A549 (cell line): ENCODE measurements around the gene EBNA1BP2. TPM values are rescaled to one million over a fixed set of nuclear protein-coding genes. Genes with fewer than 3 reads are reported as not detected.

Experiments used
- ATAC-seq, 2 experiments: fragments of 200-7000 bp in 1 of 2; fragments of >200 bp in 1 of 2; cut with Nextera tagmentation in 1 of 2; cut with Tn5 transposase in 1 of 2; 3 replicates each; pipeline versions ENCODE4 v1.8.0 to v1.9.1; 2018 to 2020; ENCODE audit warnings: mild to moderate bottlenecking in 1 of 2, moderate library complexity in 1 of 2
- CTCF ChIA-PET: fragments of 300-600 bp; sonication (Branson Sonifier 250); formaldehyde crosslinking; extraction: SDS; loops from one replicate; lab custom pipeline; 2021; ENCODE audit warnings: antibody characterized with exemption, inconsistent platforms; lab: Yijun Ruan, JAX
- POLR2A ChIA-PET: fragments of 350-600 bp; formaldehyde crosslinking; extraction: SDS; loops from one replicate; lab custom pipeline; 2021; ENCODE audit warnings: antibody characterized with exemption, inconsistent platforms; lab: Yijun Ruan, JAX
- DNase-seq, 2 experiments: peaks; one replicate each; pipeline versions ENCODE4 v3.0.0 to v3.0.0-alpha.2; 2011 to 2016; ENCODE audit warnings: low read depth in 1 of 2, low spot score in 1 of 2
- FAIRE-seq: peaks from 2 replicates; lab custom pipeline; 2011; peaks lifted over from hg19 to GRCh38; lab: Jason Lieb, UNC
- H3K27ac ChIP-seq, 2 experiments: fragments of >200 bp; sonication (Bioruptor Twin); formaldehyde crosslinking; 3 replicates each; pipeline ENCODE4 v1.5.1; 2016 to 2017
- H3K4me1 ChIP-seq: fragments of >200 bp; sonication (Bioruptor Twin); formaldehyde crosslinking; 3 replicates; pipeline ENCODE4 v1.6.1; 2016
- H3K4me2 ChIP-seq: fragments of >200 bp; sonication (Bioruptor Twin); formaldehyde crosslinking; 3 replicates; pipeline ENCODE4 v1.6.1; 2016
- H3K4me3 ChIP-seq: fragments of >200 bp; sonication (Bioruptor Twin); formaldehyde crosslinking; 3 replicates; pipeline ENCODE4 v1.5.1; 2016
- H3K9me3 ChIP-seq: fragments of >200 bp; sonication (Bioruptor Twin); formaldehyde crosslinking; 3 replicates; pipeline ENCODE4 v1.6.1; 2016
- CBX2 ChIP-seq: fragments of 200-600 bp; sonication (generic); IDR thresholded peaks from 2 replicates; pipeline ENCODE4 v1.6.1; 2016; ENCODE audit warnings: low read depth, mild to moderate bottlenecking, borderline replicate concordance
- CEBPB ChIP-seq, 2 experiments: fragments of >200 bp in 1 of 2; sonication (Bioruptor Twin) in 1 of 2; formaldehyde crosslinking in 1 of 2; IDR thresholded peaks; 2 replicates each; pipeline ENCODE4 v1.6.1; 2012 to 2016
- CHD2 ChIP-seq: fragments of 150-350 bp; IDR thresholded peaks from 2 replicates; pipeline ENCODE4 v1.6.1; 2014; ENCODE audit warnings: low read length; ENCODE audit not compliant: partially characterized antibody
- CHD4 ChIP-seq: fragments of 200-600 bp; sonication (generic); IDR thresholded peaks from 2 replicates; pipeline ENCODE4 v1.6.1; 2016; ENCODE audit warnings: antibody characterized with exemption, mild to moderate bottlenecking, borderline replicate concordance
- EHMT2 ChIP-seq: fragments of 200-600 bp; sonication (generic); IDR thresholded peaks from 2 replicates; pipeline ENCODE4 v1.6.1; 2016; ENCODE audit warnings: antibody characterized with exemption, low read depth, mild to moderate bottlenecking, moderate library complexity
- EP300 ChIP-seq, 2 experiments: fragments of >200 bp; sonication (Bioruptor Twin); formaldehyde crosslinking; IDR thresholded peaks; 2 replicates in 1 of 2; 3 replicates in 1 of 2; pipeline ENCODE4 v1.6.1; 2016 to 2017
- FOXS1 ChIP-seq: fragments of 250-450 bp; sonication (Bioruptor Pico); IDR thresholded peaks from 2 replicates; pipeline ENCODE4 v1.5.0; 2020; ENCODE audit warnings: mild to moderate bottlenecking, moderate library complexity
- HOXA7 ChIP-seq: fragments of 250-450 bp; sonication (Bioruptor Pico); IDR thresholded peaks from 2 replicates; pipeline ENCODE4 v1.5.0; 2020; ENCODE audit warnings: mild to moderate bottlenecking, moderate library complexity
- HOXB13 ChIP-seq: fragments of 250-450 bp; sonication (Bioruptor Pico); IDR thresholded peaks from 2 replicates; pipeline ENCODE4 v1.5.0; 2020; ENCODE audit warnings: low read depth, mild to moderate bottlenecking, moderate library complexity
- HOXB5 ChIP-seq: fragments of 250-450 bp; sonication (Bioruptor Pico); IDR thresholded peaks from 2 replicates; pipeline ENCODE4 v1.5.0; 2020; ENCODE audit warnings: mild to moderate bottlenecking, moderate library complexity
- JUNB ChIP-seq: fragments of >200 bp; sonication (Bioruptor Twin); formaldehyde crosslinking; IDR thresholded peaks from 2 replicates; pipeline ENCODE4 v1.6.1; 2016
- KDM5A ChIP-seq: fragments of 200-600 bp; sonication (generic); IDR thresholded peaks from 2 replicates; pipeline ENCODE4 v1.6.1; 2016; ENCODE audit warnings: antibody characterized with exemption, mild to moderate bottlenecking
- MAFK ChIP-seq: fragments of 450-650 bp; IDR thresholded peaks from 2 replicates; pipeline ENCODE4 v1.6.1; 2014; ENCODE audit not compliant: partially characterized antibody
- MYC ChIP-seq: IDR thresholded peaks from 2 replicates; pipeline ENCODE4 v1.6.1; 2012; ENCODE audit warnings: mild to moderate bottlenecking, inconsistent platforms, low read length, improper control_type of control experiment, borderline replicate concordance
- NFE2L2 ChIP-seq: fragments of 150-350 bp; conservative IDR thresholded peaks from 2 replicates; pipeline ENCODE4 v1.6.1; 2014; ENCODE audit warnings: low read length
- NR3C1 ChIP-seq: fragments of >200 bp; sonication (Bioruptor Twin); formaldehyde crosslinking; IDR thresholded peaks from 3 replicates; pipeline ENCODE4 v1.6.1; 2017
- PHF8 ChIP-seq: fragments of 200-600 bp; sonication (generic); IDR thresholded peaks from 2 replicates; pipeline ENCODE4 v1.6.1; 2016; ENCODE audit warnings: low read depth, mild to moderate bottlenecking, antibody characterized with exemption, moderate library complexity, borderline replicate concordance
- RAD21 ChIP-seq, 2 experiments: fragments of >200 bp in 1 of 2; sonication (Bioruptor Twin) in 1 of 2; formaldehyde crosslinking in 1 of 2; IDR thresholded peaks in 1 of 2; conservative IDR thresholded peaks in 1 of 2; 2 replicates in 1 of 2; 3 replicates in 1 of 2; pipeline ENCODE4 v1.6.1; 2012 to 2018; ENCODE audit warnings: inconsistent platforms in 1 of 2
- SREBF2 ChIP-seq: fragments of 450-650 bp; IDR thresholded peaks from 2 replicates; pipeline ENCODE4 v1.6.1; 2014; ENCODE audit warnings: mild to moderate bottlenecking, moderate library complexity
- ZFP36 ChIP-seq: fragments of 450-650 bp; IDR thresholded peaks from 2 replicates; pipeline ENCODE4 v1.6.1; 2014; ENCODE audit warnings: borderline replicate concordance; ENCODE audit not compliant: partially characterized antibody
- ZNF302 ChIP-seq: fragments of 250-450 bp; sonication (Bioruptor Pico); IDR thresholded peaks from 2 replicates; pipeline ENCODE4 v1.9.0; 2021; ENCODE audit warnings: inconsistent platforms, mild to moderate bottlenecking, moderate library complexity
- WGBS: methylation state at CpG from one replicate; pipeline ENCODE4 v1.1.6; 2017; ENCODE audit errors: missing lambda C conversion rate; 5-methylcytosine and 5-hydroxymethylcytosine counted together
- polyA plus RNA-seq, 4 experiments: library from polyadenylated mRNA; depleted of rRNA in 3 of 4; stranded (reverse); fragments of >200 nt; fragmentation: RNase III in 1 of 4; extraction: RNeasy Plus Mini Kit Qiagen cat#74134 plus additional on column Dnase treatment in 1 of 4; gene quantifications; 2 replicates in 3 of 4; 3 replicates in 1 of 4; pipeline ENCODE4 v1.2.3, GENCODE V29; 2011 to 2017
- TF ChIP-seq, protein P1 (sequence below): fragments of 200-600 bp; sonication (generic); IDR thresholded peaks from 2 replicates; pipeline ENCODE4 v1.6.1; 2016; ENCODE audit warnings: antibody characterized with exemption, mild to moderate bottlenecking, moderate library complexity
- TF ChIP-seq, protein P2 (sequence below): IDR thresholded peaks from 2 replicates; pipeline ENCODE4 v1.6.1; 2012; ENCODE audit warnings: low read depth, borderline replicate concordance
- TF ChIP-seq, protein P3 (sequence below): fragments of >200 bp; sonication (Bioruptor Twin); formaldehyde crosslinking; IDR thresholded peaks from 3 replicates; pipeline ENCODE4 v1.6.1; 2016
- TF ChIP-seq, protein P4 (sequence below): fragments of >200 bp; sonication (Bioruptor Twin); formaldehyde crosslinking; IDR thresholded peaks from 2 replicates; pipeline ENCODE4 v1.6.1; 2016

The EBNA1BP2 gene
- polyA plus RNA-seq, 2 of the 4 experiments (the other 2 are of a cell fraction): 109 to 151 TPM

DNA sequence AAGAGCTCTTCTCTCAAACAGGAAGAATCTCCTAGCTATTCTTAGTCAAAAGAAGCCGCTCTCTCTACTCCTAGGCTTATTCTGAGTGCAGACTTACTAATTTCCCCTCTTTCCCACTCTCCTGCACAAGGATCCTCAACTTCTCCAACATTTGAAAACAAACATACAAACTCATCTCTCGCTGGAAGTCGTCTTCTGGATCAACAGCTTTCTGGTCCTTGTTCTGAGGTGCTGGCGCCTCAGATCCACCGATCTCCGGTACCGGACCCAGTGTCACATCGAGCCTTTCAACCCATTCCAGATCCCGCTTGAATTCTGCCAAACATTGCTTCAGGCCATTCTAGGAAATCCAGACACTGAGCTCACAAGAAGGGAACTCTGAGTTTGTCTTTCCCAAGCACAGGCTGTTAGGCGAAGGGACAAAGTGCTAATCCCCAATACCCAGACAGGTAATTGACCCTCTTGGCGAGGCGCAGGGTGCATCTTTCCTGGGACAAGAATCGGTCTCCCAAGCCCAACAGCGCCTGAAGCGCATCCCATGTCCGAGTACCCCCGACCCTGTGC, 696 bp downstream of the EBNA1BP2 start:
- Histone ChIP-seq H3K4me2 (peak overlapping the region; percentile 97), H3K4me1 (peaks cover 10% of the 10 kb centered on the region; the same call in 2 of the 3 replicates), H3K27ac (peak overlapping the region; percentile 85 to 95), H3K9me3 (no peaks in the 10 kb centered on the region), H3K4me3 (peak overlapping the region; percentile 84)
- no peak for TF ChIP-seq NFE2L2
- TF ChIP-seq ZNF302: no peak
- ATAC-seq: no peak; a peak in 2 of 6 replicates
- ChIA-PET CTCF (interaction anchor here (0.9 kb wide), 1 partner anchor 12 kb away, joined by 4 read pairs; no protein-coding TSS in a partner anchor), POLR2A (interaction anchor here (0.8 to 2.1 kb wide), 2 partner anchors 24 to 36 kb away, joined by 3 to 19 read pairs; a partner anchor contains a TSS)
- WGBS: 11% methylated on average over 10 of the region's 17 CpGs
- FAIRE-seq: no peak
- DNase-seq: no peak

DNA sequence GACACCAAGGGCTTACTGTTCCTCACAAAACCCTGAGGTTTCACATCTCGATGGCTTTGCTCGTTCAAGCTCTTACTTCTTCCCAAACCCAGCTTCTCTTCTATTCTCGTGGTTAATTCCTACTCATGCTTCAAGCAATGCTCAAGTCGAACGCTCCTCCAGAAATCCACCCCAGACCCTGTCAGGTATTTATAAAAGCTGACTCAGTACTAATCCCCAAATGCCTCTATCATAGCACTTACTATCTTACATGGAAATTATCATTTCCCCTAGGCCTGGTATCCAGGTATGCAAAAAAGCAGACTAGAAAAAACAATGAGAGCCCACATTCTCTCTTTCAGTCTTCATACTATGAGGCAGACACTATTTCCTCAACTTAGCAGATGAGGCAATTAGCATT, 6.3 kb downstream of the EBNA1BP2 start:
- Histone ChIP-seq H3K4me3 (no peak overlapping the region), H3K9me3 (no peaks in the 10 kb centered on the region), H3K4me1 (peaks cover 3% of the 10 kb centered on the region; the same call in 2 of the 3 replicates), H3K27ac (no peak overlapping the region), H3K4me2 (no peak overlapping the region)
- no peak for DNase-seq
- ChIA-PET POLR2A (no interaction called here), CTCF (no interaction called here)
- no peak for ATAC-seq
- no peak for TF ChIP-seq PHF8
- TF ChIP-seq ZNF302: no peak
- TF ChIP-seq HOXB5 (CRISPR knock-in tag): no peak
- no peak for TF ChIP-seq KDM5A
- no peak for TF ChIP-seq MYC
- TF ChIP-seq NR3C1: no peak
- no peak for TF ChIP-seq HOXA7 (CRISPR knock-in tag)
- TF ChIP-seq EHMT2: no peak
- no peak for TF ChIP-seq EP300 (IDR thresholded peaks at IDR 0.05)
- TF ChIP-seq JUNB: no peak
- TF ChIP-seq CBX2: no peak
- TF ChIP-seq, protein P1, sequence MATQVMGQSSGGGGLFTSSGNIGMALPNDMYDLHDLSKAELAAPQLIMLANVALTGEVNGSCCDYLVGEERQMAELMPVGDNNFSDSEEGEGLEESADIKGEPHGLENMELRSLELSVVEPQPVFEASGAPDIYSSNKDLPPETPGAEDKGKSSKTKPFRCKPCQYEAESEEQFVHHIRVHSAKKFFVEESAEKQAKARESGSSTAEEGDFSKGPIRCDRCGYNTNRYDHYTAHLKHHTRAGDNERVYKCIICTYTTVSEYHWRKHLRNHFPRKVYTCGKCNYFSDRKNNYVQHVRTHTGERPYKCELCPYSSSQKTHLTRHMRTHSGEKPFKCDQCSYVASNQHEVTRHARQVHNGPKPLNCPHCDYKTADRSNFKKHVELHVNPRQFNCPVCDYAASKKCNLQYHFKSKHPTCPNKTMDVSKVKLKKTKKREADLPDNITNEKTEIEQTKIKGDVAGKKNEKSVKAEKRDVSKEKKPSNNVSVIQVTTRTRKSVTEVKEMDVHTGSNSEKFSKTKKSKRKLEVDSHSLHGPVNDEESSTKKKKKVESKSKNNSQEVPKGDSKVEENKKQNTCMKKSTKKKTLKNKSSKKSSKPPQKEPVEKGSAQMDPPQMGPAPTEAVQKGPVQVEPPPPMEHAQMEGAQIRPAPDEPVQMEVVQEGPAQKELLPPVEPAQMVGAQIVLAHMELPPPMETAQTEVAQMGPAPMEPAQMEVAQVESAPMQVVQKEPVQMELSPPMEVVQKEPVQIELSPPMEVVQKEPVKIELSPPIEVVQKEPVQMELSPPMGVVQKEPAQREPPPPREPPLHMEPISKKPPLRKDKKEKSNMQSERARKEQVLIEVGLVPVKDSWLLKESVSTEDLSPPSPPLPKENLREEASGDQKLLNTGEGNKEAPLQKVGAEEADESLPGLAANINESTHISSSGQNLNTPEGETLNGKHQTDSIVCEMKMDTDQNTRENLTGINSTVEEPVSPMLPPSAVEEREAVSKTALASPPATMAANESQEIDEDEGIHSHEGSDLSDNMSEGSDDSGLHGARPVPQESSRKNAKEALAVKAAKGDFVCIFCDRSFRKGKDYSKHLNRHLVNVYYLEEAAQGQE: no peak
- TF ChIP-seq ZFP36: no peak
- no peak for TF ChIP-seq HOXB13 (CRISPR knock-in tag)
- TF ChIP-seq, protein P2, sequence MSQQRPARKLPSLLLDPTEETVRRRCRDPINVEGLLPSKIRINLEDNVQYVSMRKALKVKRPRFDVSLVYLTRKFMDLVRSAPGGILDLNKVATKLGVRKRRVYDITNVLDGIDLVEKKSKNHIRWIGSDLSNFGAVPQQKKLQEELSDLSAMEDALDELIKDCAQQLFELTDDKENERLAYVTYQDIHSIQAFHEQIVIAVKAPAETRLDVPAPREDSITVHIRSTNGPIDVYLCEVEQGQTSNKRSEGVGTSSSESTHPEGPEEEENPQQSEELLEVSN: no peak
- 94% methylated on average over 5 of the region's 5 CpGs for WGBS
- no peak for FAIRE-seq

DNA sequence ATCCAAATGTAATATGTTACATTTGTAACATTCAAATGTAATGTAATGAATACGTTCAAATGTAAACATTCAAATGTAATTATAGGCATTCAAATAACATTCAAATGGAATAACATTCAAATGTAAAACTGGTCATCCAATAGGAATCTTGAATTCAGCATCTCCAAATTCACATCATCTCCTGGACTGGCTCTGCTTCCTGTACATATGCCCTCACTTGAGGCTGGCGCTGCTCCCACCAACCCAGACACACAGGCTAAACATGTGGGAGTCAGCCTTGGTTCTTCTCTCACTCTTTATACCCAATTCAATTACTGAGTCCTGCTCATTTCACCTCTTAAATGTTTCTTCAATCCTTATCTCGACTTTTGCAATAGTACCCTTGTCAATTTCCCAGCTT, 6.9 kb downstream of the EBNA1BP2 start:
- DNase-seq: no peak
- Histone ChIP-seq H3K9me3 (no peaks in the 10 kb centered on the region), H3K4me1 (no peaks in the 10 kb centered on the region), H3K4me3 (no peak overlapping the region), H3K27ac (no peak overlapping the region), H3K4me2 (no peak overlapping the region)
- FAIRE-seq: no peak
- TF ChIP-seq CHD4 (no peak), HOXB5 (CRISPR knock-in tag) (no peak), SREBF2 (no peak), FOXS1 (no peak), RAD21 (conservative IDR thresholded peaks at IDR 0.05 in 1 of 2, IDR thresholded peaks at IDR 0.05 in 1 of 2) (no peak), MAFK (no peak), CHD2 (no peak), CEBPB (IDR thresholded peaks at IDR 0.05) (no peak), NR3C1 (no peak)
- TF ChIP-seq, protein P3, sequence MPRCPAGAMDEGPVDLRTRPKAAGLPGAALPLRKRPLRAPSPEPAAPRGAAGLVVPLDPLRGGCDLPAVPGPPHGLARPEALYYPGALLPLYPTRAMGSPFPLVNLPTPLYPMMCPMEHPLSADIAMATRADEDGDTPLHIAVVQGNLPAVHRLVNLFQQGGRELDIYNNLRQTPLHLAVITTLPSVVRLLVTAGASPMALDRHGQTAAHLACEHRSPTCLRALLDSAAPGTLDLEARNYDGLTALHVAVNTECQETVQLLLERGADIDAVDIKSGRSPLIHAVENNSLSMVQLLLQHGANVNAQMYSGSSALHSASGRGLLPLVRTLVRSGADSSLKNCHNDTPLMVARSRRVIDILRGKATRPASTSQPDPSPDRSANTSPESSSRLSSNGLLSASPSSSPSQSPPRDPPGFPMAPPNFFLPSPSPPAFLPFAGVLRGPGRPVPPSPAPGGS: no peak
- TF ChIP-seq, protein P4, sequence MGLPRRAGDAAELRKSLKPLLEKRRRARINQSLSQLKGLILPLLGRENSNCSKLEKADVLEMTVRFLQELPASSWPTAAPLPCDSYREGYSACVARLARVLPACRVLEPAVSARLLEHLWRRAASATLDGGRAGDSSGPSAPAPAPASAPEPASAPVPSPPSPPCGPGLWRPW: no peak
- TF ChIP-seq, protein P1: no peak
- ATAC-seq: no peak
- 90% methylated on average over 3 of the region's 3 CpGs for WGBS
- POLR2A ChIA-PET: no interaction called here
- CTCF ChIA-PET: no interaction called here
